IPS-15b (cell line): ENCODE measurements around the gene IL17RA.

Experiments used
- H3K27me3 ChIP-seq: one replicate; pipeline ENCODE4 v1.6.1; 2013; ENCODE audit warnings: low read length; ENCODE audit not compliant: control insufficient read depth, insufficient read depth
- H3K36me3 ChIP-seq: one replicate; pipeline ENCODE4 v1.6.1; 2013; ENCODE audit warnings: low read length; ENCODE audit not compliant: control insufficient read depth, insufficient read depth
- H3K4me1 ChIP-seq: one replicate; pipeline ENCODE4 v1.6.1; 2013; ENCODE audit warnings: mild to moderate bottlenecking, low read length; ENCODE audit not compliant: control insufficient read depth, insufficient read depth
- H3K4me3 ChIP-seq: one replicate; pipeline ENCODE4 v1.5.1; 2013; ENCODE audit warnings: low read depth, low read length
- H3K9ac ChIP-seq: one replicate; pipeline ENCODE4 v1.6.1; 2013; ENCODE audit warnings: low read depth, mild to moderate bottlenecking, low read length
- H3K9me3 ChIP-seq: one replicate; pipeline ENCODE4 v1.6.1; 2013; ENCODE audit warnings: mild to moderate bottlenecking, low read length; ENCODE audit not compliant: control insufficient read depth, insufficient read depth

The IL17RA gene

DNA sequence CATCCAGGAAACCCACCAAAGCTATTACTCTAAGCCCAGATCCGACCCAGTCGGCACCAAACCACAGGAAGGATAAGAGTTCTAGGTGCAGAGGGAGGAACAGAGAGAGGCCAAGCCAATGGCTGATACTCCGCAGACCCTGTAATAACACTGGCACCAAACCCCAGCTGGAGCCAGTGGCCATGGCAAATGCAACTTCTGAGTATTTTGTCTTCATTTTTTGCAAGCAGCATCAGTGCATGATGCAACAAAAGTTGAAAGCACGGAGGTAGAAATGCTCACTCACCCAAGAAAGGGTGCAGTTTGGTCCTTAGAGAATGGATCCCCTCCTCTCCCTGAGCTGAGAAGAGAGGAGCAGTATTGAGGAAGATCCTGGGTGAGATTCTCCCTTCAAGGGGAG lies 33.5 kb downstream of the IL17RA start:
- Histone ChIP-seq H3K36me3 (no peaks in the 10 kb centered on the region), H3K9ac (no peak overlapping the region), H3K9me3 (no peaks in the 10 kb centered on the region), H3K27me3 (peaks cover 9% of the 10 kb centered on the region), H3K4me1 (peaks cover 13% of the 10 kb centered on the region), H3K4me3 (no peak overlapping the region)

GRCh38 chr22:17119481-17120202 lies 34.8 kb downstream of the IL17RA start:
- Histone ChIP-seq H3K4me1 (peaks cover 13% of the 10 kb centered on the region), H3K36me3 (no peaks in the 10 kb centered on the region), H3K4me3 (peak overlapping the region; percentile 31), H3K9ac (no peak overlapping the region), H3K9me3 (no peaks in the 10 kb centered on the region), H3K27me3 (peaks cover 9% of the 10 kb centered on the region)

GRCh38 chr22:17120281-17120680 lies 35.5 kb downstream of the IL17RA start:
- H3K9me3 ChIP-seq = no peaks in the 10 kb centered on the region
- H3K4me3 ChIP-seq = peak overlapping the region; percentile 31
- H3K4me1 ChIP-seq = peaks cover 13% of the 10 kb centered on the region
- no peaks in the 10 kb centered on the region for H3K36me3 ChIP-seq
- H3K9ac ChIP-seq = no peak overlapping the region
- H3K27me3 ChIP-seq = peaks cover 9% of the 10 kb centered on the region

DNA sequence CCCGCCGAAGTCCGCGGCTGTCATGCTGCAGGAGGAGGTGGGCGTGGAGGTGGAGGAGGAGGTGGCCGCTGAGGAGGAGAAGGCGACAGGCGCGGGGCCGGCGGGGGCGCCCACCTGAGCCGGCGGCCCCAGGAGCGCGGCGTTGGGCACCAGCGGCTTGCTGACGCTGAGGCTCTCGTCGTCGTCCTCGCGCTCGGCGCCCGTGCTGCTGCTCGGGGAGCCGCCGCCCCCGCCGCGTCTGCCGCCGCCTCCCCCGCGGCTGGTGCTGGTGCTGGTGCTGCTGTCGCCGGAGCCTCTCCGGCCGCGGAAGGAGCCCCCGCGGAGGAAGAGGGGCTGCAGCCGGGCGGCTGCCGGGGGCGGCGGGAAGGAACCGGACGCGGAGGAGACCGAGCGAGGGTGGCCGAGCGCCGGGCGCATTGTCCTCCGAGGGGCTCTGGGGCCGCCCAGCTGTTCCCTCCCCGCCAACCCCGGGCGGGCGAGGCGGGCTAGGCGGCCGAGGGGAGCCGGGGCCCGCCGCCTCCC lies 36.0 kb downstream of the IL17RA start:
- Histone ChIP-seq H3K9ac (no peak overlapping the region), H3K36me3 (no peaks in the 10 kb centered on the region), H3K4me1 (peaks cover 13% of the 10 kb centered on the region), H3K4me3 (peak overlapping the region; percentile 24), H3K27me3 (peaks cover 9% of the 10 kb centered on the region), H3K9me3 (no peaks in the 10 kb centered on the region)

DNA sequence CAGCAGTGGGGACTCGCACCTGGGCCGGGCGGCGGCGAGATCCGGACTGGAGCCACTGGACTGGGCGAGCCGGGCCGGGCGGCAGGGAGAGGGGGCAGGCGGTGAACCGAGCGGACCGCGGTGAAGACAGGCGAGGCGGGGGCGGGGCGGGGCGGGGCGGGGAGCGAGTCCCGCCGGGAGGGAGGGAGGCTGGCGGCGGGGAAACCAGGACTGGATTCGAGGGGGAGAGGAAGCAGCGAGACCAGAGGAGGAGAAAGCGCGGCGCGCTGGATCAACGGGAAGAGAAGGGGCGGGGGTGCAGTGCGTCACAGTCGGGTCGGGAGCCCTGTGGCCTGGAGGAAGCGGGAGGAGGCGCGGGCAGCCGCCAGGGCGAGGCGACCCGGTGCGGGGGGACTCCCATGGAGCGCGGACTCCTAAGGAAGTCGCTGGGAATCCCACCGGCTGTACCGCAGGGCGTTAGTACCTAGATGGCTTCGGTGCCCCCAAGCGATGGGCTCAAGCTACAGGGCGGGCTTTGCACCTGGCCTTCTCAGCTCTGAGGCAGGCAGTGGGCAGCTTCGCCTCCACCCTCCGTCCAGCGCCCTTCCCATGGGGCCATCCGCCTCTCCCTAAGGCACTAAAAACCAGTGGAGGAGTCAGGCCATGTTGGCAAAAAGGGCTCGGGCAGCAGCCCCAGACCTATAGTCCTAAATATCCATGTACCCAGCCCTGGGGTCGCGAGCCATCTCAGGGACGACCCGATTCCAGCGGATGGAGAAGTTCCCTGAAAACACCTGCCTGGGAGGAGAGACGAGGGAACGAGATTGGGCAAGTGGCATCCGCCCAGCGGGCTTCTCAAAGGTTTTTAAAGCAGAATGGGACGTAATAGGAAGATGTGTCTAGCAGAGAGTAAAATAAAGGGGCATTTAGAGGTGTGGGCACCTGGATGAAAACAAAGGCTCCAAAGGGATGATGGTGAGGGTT lies 36.7 kb downstream of the IL17RA start, which contains the start of gene TMEM121B:
TSS of gene TMEM121B (minus strand) at position 128 of the 963 bp plus-strand sequence. CDS start 233 bp downstream, outside the sequence.
- Histone ChIP-seq H3K27me3 (peaks cover 9% of the 10 kb centered on the region), H3K9ac (peak within 1 kb of the TSS; percentile 74)

DNA sequence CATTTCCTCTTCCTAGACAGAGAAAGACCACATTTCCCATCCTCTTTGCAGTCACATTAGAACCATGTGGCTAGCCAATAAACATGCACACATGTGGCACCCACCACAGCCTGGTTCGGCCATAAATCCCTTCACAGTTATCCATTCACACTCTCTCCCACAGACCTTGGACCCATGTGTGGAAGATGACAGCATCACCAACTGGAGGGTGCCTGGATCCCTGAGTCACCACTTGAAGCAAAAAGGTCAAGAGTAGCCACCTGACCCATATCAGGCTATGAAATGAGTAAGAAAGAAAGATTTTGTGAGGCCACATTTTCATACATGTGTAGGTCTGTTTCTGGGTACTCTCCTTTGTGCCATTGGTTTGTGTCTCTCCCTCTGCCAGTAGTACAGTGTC lies 45.4 kb downstream of the IL17RA start:
- H3K4me1 ChIP-seq = peaks cover 3% of the 10 kb centered on the region
- H3K9me3 ChIP-seq = no peaks in the 10 kb centered on the region
- H3K27me3 ChIP-seq = no peaks in the 10 kb centered on the region
- H3K36me3 ChIP-seq = no peaks in the 10 kb centered on the region
- H3K9ac ChIP-seq = no peak overlapping the region
- no peak overlapping the region for H3K4me3 ChIP-seq

More for the DNA sequence above, 36.7 kb downstream of the IL17RA start, which contains the start of gene TMEM121B:
- Histone ChIP-seq H3K4me3 (peak within 1 kb of the TSS; percentile 63), H3K9me3 (no peaks in the 10 kb centered on the region), H3K36me3 (no peaks in the 10 kb centered on the region), H3K4me1 (peaks cover 12% of the 10 kb centered on the region)

DNA sequence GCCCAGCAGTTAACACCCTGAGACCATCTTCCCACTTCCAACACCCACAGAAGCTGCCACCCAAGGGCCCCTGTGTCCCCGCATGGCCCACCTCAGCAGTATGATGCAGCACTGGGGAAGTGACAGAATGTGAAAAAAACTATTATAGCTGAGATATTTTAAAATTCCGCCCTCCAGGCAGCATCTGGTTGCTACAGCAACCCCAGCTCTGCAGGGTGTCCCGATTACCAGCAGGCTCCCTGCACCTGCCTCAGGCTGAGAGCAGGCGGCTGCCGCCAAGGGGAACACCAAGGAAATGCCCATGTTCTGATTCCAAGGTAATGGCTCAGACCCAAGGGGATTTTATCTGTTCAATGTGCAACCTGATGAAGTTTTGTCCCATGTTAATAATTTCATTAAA lies 46.9 kb downstream of the IL17RA start:
- no peaks in the 10 kb centered on the region for H3K9me3 ChIP-seq
- peaks cover 1% of the 10 kb centered on the region for H3K36me3 ChIP-seq
- H3K27me3 ChIP-seq = no peaks in the 10 kb centered on the region
- no peak overlapping the region for H3K9ac ChIP-seq
- peaks cover 3% of the 10 kb centered on the region for H3K4me1 ChIP-seq
- no peak overlapping the region for H3K4me3 ChIP-seq

GRCh38 chr22:17132112-17132511 lies 47.3 kb downstream of the IL17RA start:
- Histone ChIP-seq H3K9me3 (no peaks in the 10 kb centered on the region), H3K9ac (no peak overlapping the region), H3K4me3 (no peak overlapping the region), H3K36me3 (peaks cover 6% of the 10 kb centered on the region), H3K27me3 (no peaks in the 10 kb centered on the region), H3K4me1 (peaks cover 3% of the 10 kb centered on the region)

DNA sequence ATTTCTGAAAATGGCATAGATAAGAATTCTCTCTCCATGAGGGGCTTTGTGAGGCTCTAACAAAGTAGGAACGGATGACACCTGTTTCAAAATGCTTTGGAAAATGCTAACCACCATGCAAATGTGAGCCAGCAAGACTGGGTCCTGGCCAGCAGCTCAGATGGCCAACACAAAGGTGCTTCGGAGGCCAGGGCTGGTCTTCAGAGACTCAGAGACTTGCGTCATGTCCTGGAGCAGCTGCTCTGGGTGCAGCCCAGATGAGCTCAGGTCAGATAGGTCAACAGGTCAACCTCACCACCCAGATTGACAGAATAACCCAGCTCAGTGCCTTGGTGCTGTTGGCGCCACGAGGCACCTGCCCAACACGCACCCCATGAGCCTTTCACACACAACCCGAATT lies 48.3 kb downstream of the IL17RA start:
- Histone ChIP-seq H3K27me3 (no peaks in the 10 kb centered on the region), H3K4me1 (peaks cover 3% of the 10 kb centered on the region), H3K4me3 (no peak overlapping the region), H3K36me3 (peaks cover 14% of the 10 kb centered on the region), H3K9me3 (no peaks in the 10 kb centered on the region), H3K9ac (no peak overlapping the region)

GRCh38 chr22:17135153-17135760 lies 50.5 kb downstream of the IL17RA start:
- peaks cover 3% of the 10 kb centered on the region for H3K4me1 ChIP-seq
- H3K4me3 ChIP-seq = no peak overlapping the region
- H3K27me3 ChIP-seq = no peaks in the 10 kb centered on the region
- H3K9ac ChIP-seq = no peak overlapping the region
- no peaks in the 10 kb centered on the region for H3K9me3 ChIP-seq
- peaks cover 23% of the 10 kb centered on the region for H3K36me3 ChIP-seq

- Histone ChIP-seq H3K9me3 (no peaks in the 10 kb centered on the region), H3K36me3 (peaks cover 31% of the 10 kb centered on the region), H3K9ac (no peak overlapping the region), H3K4me1 (no peaks in the 10 kb centered on the region), H3K4me3 (no peak overlapping the region), H3K27me3 (no peaks in the 10 kb centered on the region)
Observed at GRCh38 chr22:17137170-17137569, 52.4 kb downstream of the IL17RA start.
